Spleen (tissue), 11 donors: ENCODE measurements around the gene PRKCE. TPM values are rescaled to one million over a fixed set of nuclear protein-coding genes. Genes with fewer than 3 reads are reported as not detected.
A peak's percentile ranks its signal among the peaks of the same experiment; 100 is the strongest.

Source experiments
- DNase-seq: peaks from one replicate; pipeline ENCODE4 v3.0.0-alpha.2; 2020
- H3K27ac ChIP-seq, 8 donors: fragments of 200-600 bp; sonication (generic) in 7 of 8; 1 replicate in 4 of 8; 2 replicates in 4 of 8; pipeline versions ENCODE4 v1.5.0 to v1.8.0; 2016 to 2021; ENCODE audit warnings: inconsistent platforms in 4 of 8, mild to moderate bottlenecking in 4 of 8, moderate library complexity in 1 of 8
- H3K27me3 ChIP-seq, 7 donors: fragments of 200-600 bp; sonication (generic) in 6 of 7; replicated peaks in 1 of 7; 1 replicate in 4 of 7; 2 replicates in 3 of 7; pipeline versions ENCODE4 v1.5.0 to v1.8.0; 2016 to 2021; ENCODE audit warnings: inconsistent platforms in 3 of 7, mild to moderate bottlenecking in 1 of 7
- H3K36me3 ChIP-seq, 6 donors: fragments of 200-600 bp; sonication (generic) in 5 of 6; 1 replicate in 4 of 6; 2 replicates in 2 of 6; pipeline versions ENCODE4 v1.5.0 to v1.8.0; 2016 to 2021; ENCODE audit warnings: inconsistent platforms in 2 of 6
- H3K4me1 ChIP-seq, 6 donors: fragments of 200-600 bp; sonication (generic) in 5 of 6; 1 replicate in 3 of 6; 2 replicates in 3 of 6; pipeline versions ENCODE4 v1.5.0 to v1.8.0; 2016 to 2021; ENCODE audit warnings: inconsistent platforms in 3 of 6
- H3K4me3 ChIP-seq, 8 donors: fragments of 200-600 bp; sonication (generic) in 7 of 8; 1 replicate in 4 of 8; 2 replicates in 4 of 8; pipeline versions ENCODE4 v1.5.0 to v1.8.0; 2016 to 2021; ENCODE audit warnings: inconsistent platforms in 4 of 8, mild to moderate bottlenecking in 4 of 8, moderate library complexity in 2 of 8
- H3K9me3 ChIP-seq, 8 donors: fragments of 200-600 bp; sonication (generic) in 7 of 8; 1 replicate in 4 of 8; 2 replicates in 4 of 8; pipeline versions ENCODE4 v1.5.0 to v1.8.0; 2016 to 2021; ENCODE audit warnings: inconsistent platforms in 4 of 8
- CTCF ChIP-seq, 11 experiments: fragments of 200-600 bp in 7 of 11; fragments of 450-650 bp in 4 of 11; sonication (generic) in 4 of 11; IDR thresholded peaks in 8 of 11; conservative IDR thresholded peaks in 3 of 11; 1 replicate in 7 of 11; 2 replicates in 4 of 11; pipeline versions ENCODE4 v1.4.0 to v1.8.0; 2016 to 2021; ENCODE audit warnings: antibody characterized with exemption in 11 of 11, inconsistent platforms in 4 of 11, mild to moderate bottlenecking in 1 of 11
- POLR2A ChIP-seq, 3 donors: fragments of 450-650 bp; IDR thresholded peaks; one replicate each; pipeline ENCODE4 v1.5.1; 2017; ENCODE audit warnings: antibody characterized with exemption in 3 of 3, mild to moderate bottlenecking in 1 of 3
- POLR2AphosphoS5 ChIP-seq, 3 donors: sonication (generic); formaldehyde crosslinking; IDR thresholded peaks; one replicate each; pipeline ENCODE4 v1.5.1; 2017; ENCODE audit warnings: antibody characterized with exemption in 3 of 3
- WGBS, 5 donors: extraction: QIAGEN DNeasy Blood & Tissue Kit in 3 of 5; methylation state at CpG; one replicate each; pipeline versions ENCODE4 v1.1.5 to v1.1.7; 2013 to 2018; 5-methylcytosine and 5-hydroxymethylcytosine counted together
- intact Hi-C: fragments of 100-400 bp; cut with DNase I; formaldehyde crosslinking; loops from one replicate; pipeline ENCODE4 v1.15.0; 2023; ENCODE audit warnings: low total_unique reads
- polyA plus RNA-seq, 3 donors: library from polyadenylated mRNA; stranded (reverse); fragments of 200-250 nt; gene quantifications; one replicate each; pipeline ENCODE4 v1.2.1, GENCODE V29; 2013
- total RNA-seq, 7 donors: library from RNA; depleted of rRNA in 3 of 7; stranded (reverse); fragments of >200 nt in 3 of 7; fragmentation: NEBNext Ultra II Directional in 4 of 7; extraction: Animal tissue kit (Norgen Biotek cat#: 25700) in 4 of 7; gene quantifications; one replicate each; pipeline versions ENCODE4 v1.1.0 to v1.2.1, GENCODE V29; 2016 to 2021
- donor health status: healthy with polysubstance abuse.
- donor health status: DM: no; HTN: no; CAD: no; lungs with moderate emphysema.
- donor health status: DM: no; HTN: no; CAD: no.
- donor health status: Bipolar disorder and iron deficiency.
- donor health status: healthy.
- donor health status: DM: no; HTN: no; CAD: no.
- donor health status: DM: yes; HTN: yes; CAD: no.

PRKCE gene
- total and polyA plus RNA-seq, 10 donors, result 2.5 to 43.6 (median 18.8) TPM

- no peak for TF ChIP-seq POLR2AphosphoS5 (IDR thresholded peaks at IDR 0.05)
- no peak for TF ChIP-seq CTCF (IDR thresholded peaks at IDR 0.05 in 8 of 11, conservative IDR thresholded peaks at IDR 0.05 in 3 of 11)
- no peak for TF ChIP-seq POLR2A (IDR thresholded peaks at IDR 0.05)
- no peak for DNase-seq
- H3K4me3 ChIP-seq, result no peak overlapping the region
- H3K36me3 ChIP-seq, result peaks cover 0 to 55% (median 0%) of the 10 kb centered on the region in 6 donors
- 76 to 93% (median 82%) methylated on average over 10 of the region's 10 CpGs for WGBS, 5 donors
- no peaks in the 10 kb centered on the region for H3K27me3 ChIP-seq
- intact Hi-C loops, result no loop called here
- H3K4me1 ChIP-seq, result peaks cover 0 to 14% (median 0%) of the 10 kb centered on the region in 6 donors
- peak overlapping the region in 1 of 8 donors; percentile 8 for H3K27ac ChIP-seq
- H3K9me3 ChIP-seq, result no peaks in the 10 kb centered on the region
These were observed 367.5 kb downstream of the PRKCE start for GRCh38 chr2:46018773-46019591.

- Histone ChIP-seq H3K27ac (no peak overlapping the region), H3K36me3 (peaks cover 0 to 52% (median 0%) of the 10 kb centered on the region in 6 donors), H3K27me3 (no peaks in the 10 kb centered on the region), H3K4me1 (peaks cover 0 to 7% (median 0%) of the 10 kb centered on the region in 6 donors), H3K4me3 (no peak overlapping the region), H3K9me3 (no peaks in the 10 kb centered on the region)
- DNase-seq, result no peak
- intact Hi-C loops, result loop anchor here (10.0 kb wide), 1 partner anchor 344 kb away; no protein-coding TSS in a partner anchor
- TF ChIP-seq POLR2AphosphoS5 (IDR thresholded peaks at IDR 0.05), result no peak
- no peak for TF ChIP-seq CTCF (IDR thresholded peaks at IDR 0.05 in 8 of 11, conservative IDR thresholded peaks at IDR 0.05 in 3 of 11)
- no peak for TF ChIP-seq POLR2A (IDR thresholded peaks at IDR 0.05)
- 90 to 97% (median 94%) methylated on average over 2 of the region's 2 CpGs for WGBS, 5 donors
These were observed 368.9 kb downstream of the PRKCE start for GRCh38 chr2:46020416-46020815.

GRCh38 chr2:46023165-46023854 lies 371.8 kb downstream of the PRKCE start:
- no peak for DNase-seq
- no peak for TF ChIP-seq CTCF (IDR thresholded peaks at IDR 0.05 in 8 of 11, conservative IDR thresholded peaks at IDR 0.05 in 3 of 11)
- TF ChIP-seq POLR2A (IDR thresholded peaks at IDR 0.05), result no peak
- no peak for TF ChIP-seq POLR2AphosphoS5 (IDR thresholded peaks at IDR 0.05)
- Histone ChIP-seq H3K4me1 (peaks cover 0 to 5% (median 0%) of the 10 kb centered on the region in 6 donors), H3K27ac (no peak overlapping the region), H3K9me3 (no peaks in the 10 kb centered on the region), H3K4me3 (no peak overlapping the region), H3K36me3 (peaks cover 0 to 34% (median 0%) of the 10 kb centered on the region in 6 donors), H3K27me3 (no peaks in the 10 kb centered on the region)
- WGBS, 5 donors, result 67 to 75% (median 69%) methylated on average over 3 of the region's 3 CpGs
- intact Hi-C loops, result loop anchor here (10.0 kb wide), 1 partner anchor 341 kb away; no protein-coding TSS in a partner anchor
